D721Med (cell line): ENCODE data around the gene FOLR1.
"Not testable (repeated sequence)": the region's sequence is repeated elsewhere in the genome, so short reads cannot be mapped to it uniquely, and the experiment has no call there.

ENCODE experiments used
- DNase-seq: peaks from one replicate; pipeline ENCODE4 v3.0.0; 2011; ENCODE audit warnings: low spot score; ENCODE audit not compliant: insufficient read length
- FAIRE-seq: peaks from 2 replicates; lab custom pipeline; 2011; peaks lifted over from hg19 to GRCh38; lab: Jason Lieb, UNC
- CTCF ChIP-seq: IDR thresholded peaks from 2 replicates; pipeline ENCODE4 v1.5.1; 2012; ENCODE audit warnings: mild to moderate bottlenecking, control low read depth; ENCODE audit not compliant: insufficient read depth; ENCODE audit errors: missing control alignments

FOLR1 gene

GRCh38 chr11:72191961-72192381 lies at the start of gene FOLR1:
TSS of gene FOLR1 (plus strand) at chr11:72192140. CDS start at chr11:72192174, 34 bp downstream.
- FAIRE-seq = no peak
- TF ChIP-seq CTCF = no peak
- DNase-seq = no peak

- FAIRE-seq, DNase-seq: not testable (repeated sequence)
Measured at GRCh38 chr11:72142543-72142942, 49.4 kb upstream of the FOLR1 start.

GRCh38 chr11:72144807-72145565 lies 47.0 kb upstream of the FOLR1 start:
- no peak for FAIRE-seq
- no peak for TF ChIP-seq CTCF
- no peak for DNase-seq

- FAIRE-seq (no peak), DNase-seq (no peak)
- TF ChIP-seq CTCF = no peak
Measured at GRCh38 chr11:72146625-72147024, 45.3 kb upstream of the FOLR1 start.

- no peak for DNase-seq
- no peak for TF ChIP-seq CTCF
- FAIRE-seq = no peak
Measured at GRCh38 chr11:72150882-72151281, 41.1 kb upstream of the FOLR1 start.

- FAIRE-seq, DNase-seq: not testable (repeated sequence)
Measured at GRCh38 chr11:72153874-72154273, 38.1 kb upstream of the FOLR1 start.

GRCh38 chr11:72154816-72155215 lies 37.1 kb upstream of the FOLR1 start:
- FAIRE-seq (no peak), DNase-seq (no peak)
- TF ChIP-seq CTCF = no peak

GRCh38 chr11:72155751-72156150 lies 36.2 kb upstream of the FOLR1 start:
- no peak for FAIRE-seq
- TF ChIP-seq CTCF = no peak

More at GRCh38 chr11:72155751-72156150, 36.2 kb upstream of the FOLR1 start:
- no peak for DNase-seq
